Renal pelvis (tissue), 4 donors: ENCODE measurements around the gene MX1. TPM values are rescaled to one million over a fixed set of nuclear protein-coding genes. Genes with fewer than 3 reads are reported as not detected.

Source experiments
- DNase-seq: peaks from one replicate; pipeline ENCODE4 v3.0.0-alpha.2; 2013
- polyA plus RNA-seq, 3 donors: library from polyadenylated mRNA; unstranded; fragments of 120-200 nt; gene quantifications; one replicate each; pipeline ENCODE4 v1.2.1, GENCODE V29; 2013; ENCODE audit not compliant: insufficient read length in 3 of 3

The MX1 gene
- polyA plus RNA-seq, 3 donors = 8.1 to 12.0 (median 8.2) TPM

DNA sequence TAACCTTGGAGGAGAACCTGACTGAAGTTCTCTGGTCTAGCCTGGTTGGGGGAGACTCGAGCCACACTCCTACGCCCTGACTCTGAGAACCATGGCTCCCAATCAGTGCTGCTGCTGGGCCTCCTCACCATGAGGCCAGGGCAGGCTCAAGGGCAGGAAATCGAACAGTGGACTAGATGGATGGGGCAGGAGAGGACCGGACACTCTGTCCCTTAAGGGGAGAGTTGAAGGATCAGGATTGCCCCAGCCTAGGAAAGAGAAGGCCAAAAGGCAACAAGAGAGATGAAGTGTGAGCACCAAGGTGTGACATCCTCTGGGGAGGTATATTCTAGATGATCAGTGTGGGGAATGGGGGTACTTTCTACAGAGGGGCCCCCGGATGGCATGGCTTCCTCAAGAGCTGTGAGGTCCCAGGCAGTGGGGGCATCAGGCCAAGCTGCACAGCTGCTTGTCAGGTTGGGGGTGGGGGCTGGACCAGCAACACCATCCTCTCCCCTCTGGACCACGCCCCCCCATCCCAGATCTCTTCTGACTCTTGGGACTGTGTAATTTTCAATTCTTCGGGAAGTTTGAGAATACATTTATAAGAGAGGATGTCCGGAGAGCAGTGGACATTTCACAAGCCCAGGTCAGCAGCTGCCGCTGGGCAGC is 34.0 kb downstream of the MX1 start:
- DNase-seq = no peak

DNA sequence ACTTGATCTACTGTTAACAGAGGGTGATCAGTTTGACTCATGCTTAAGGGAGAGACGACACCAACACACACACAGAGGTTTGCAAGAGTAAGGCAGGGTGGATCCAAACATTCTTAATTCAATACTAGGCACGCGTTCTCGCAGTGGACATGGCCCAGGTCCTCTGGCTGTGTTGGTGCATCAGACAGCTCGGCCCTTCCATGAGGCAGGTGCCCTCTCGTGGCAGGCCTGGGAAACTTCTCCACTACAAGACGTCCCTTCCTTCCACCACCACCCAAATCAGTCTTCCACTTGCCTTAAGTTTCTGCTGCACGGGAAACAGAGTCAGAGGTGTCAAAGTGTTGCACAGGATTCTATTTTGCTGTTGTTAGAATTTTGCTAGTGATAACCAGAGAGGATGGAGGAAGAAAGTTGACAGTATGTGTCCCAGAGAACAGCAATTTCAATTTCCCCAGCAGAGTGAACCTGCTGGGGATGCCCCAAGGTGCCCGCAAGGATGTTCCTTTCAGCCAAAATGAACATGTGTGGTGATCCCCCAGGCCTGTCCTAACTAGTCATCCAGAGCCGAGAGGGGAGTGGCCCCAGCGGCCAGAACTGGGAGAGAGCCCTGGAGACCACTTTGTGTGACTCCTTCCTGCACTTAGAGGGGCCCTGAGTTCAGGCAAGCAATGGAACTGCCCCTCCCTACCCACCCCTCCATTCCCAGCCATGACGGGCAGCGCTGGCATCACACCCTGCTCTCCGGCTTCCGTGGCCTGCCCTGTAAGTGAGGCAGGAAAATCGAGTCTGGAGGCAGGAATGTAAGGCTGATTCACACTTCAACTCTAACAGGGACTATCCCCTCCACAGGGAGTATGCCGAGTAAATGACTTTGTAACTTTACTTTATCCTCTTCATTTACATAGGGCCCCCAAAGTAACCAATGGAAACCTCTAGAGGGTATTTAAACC is 34.8 kb downstream of the MX1 start:
- DNase-seq = peak; percentile 55

DNA sequence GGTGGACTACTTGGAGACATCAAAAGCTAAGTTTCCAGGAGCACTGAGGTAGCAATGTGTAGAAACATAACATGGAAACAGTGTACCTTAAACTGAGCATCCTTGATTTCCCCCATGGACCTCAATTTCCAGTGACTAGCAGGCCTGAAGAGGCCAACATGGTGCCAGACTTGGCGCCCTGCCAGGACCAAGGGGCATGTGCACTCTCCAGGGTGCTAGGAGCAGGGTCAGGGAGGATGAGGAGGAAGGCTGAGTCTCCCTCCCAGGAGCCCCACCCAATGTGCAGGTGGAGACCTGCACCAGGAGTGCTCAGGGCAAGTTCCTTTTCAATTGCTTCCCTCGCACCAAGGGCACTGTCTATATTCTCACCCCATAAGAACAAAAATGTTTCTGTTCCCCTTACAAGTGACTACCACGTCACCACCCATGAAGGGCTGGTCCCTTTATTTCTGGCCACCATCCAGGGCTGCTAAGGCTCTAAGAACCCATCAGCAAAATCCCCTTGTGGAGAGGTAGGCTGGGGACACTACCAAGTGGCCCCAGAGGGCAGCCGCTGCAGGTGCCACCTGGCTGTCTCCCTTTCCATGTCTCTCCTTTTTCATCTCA is 39.2 kb downstream of the MX1 start:
- no peak for DNase-seq

DNA sequence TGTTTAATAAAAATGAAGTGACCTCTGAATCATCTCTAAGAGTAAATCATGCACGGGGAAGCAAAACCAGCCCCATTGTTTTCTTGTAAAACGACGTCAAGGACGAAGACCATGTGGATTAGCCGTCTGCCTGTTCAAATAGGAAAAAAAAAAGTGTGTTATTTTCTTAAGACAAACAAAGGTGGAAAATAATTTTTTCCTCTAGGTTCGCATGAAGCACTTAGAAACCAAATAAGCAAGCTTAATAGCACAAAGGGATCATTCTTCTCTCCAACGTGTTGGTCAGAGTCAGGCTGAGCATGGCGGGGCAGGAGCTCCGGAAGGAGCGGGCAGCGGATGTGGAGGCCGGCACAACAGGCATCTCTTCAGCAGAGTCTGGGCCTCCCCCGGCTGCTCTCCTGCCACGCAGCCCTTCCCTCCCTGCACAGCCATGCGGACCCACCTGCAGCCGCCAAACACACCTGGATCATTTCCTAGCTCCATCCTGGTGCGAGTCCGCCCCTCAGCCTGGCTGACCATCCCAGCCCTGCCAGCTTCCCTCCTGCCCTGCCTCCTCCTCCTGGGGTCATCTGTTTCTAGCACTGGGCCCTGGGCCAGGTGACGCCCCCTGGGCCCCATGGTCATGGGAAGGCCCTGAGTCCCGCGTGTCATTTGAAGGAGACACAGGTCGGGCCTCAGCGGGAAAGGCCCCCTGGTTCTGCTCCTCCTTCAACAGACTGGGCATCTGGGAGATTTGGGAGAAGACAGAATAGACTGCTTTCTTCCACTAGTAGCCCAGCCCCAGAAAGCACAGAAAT is 40.2 kb downstream of the MX1 start:
- no peak for DNase-seq

DNA sequence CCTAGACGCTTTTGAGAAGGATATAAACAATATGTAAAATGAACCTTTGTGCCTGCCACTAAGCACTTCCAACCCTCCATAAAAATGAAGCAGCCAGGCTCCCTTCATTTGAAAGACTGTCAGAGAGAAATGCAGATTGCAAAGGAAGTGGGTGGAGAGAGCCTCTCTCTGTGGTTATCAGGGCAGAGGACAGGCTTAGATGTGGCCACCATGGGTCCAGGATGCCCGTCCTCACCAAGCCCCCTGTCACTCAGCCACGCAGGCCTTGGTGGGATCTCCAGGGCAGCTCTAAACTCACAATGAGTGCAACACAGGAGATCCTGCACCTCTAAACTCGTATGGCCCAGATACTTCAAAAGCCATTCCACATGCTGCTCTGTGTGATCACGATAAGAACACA is 44.0 kb downstream of the MX1 start:
- no peak for DNase-seq

DNA sequence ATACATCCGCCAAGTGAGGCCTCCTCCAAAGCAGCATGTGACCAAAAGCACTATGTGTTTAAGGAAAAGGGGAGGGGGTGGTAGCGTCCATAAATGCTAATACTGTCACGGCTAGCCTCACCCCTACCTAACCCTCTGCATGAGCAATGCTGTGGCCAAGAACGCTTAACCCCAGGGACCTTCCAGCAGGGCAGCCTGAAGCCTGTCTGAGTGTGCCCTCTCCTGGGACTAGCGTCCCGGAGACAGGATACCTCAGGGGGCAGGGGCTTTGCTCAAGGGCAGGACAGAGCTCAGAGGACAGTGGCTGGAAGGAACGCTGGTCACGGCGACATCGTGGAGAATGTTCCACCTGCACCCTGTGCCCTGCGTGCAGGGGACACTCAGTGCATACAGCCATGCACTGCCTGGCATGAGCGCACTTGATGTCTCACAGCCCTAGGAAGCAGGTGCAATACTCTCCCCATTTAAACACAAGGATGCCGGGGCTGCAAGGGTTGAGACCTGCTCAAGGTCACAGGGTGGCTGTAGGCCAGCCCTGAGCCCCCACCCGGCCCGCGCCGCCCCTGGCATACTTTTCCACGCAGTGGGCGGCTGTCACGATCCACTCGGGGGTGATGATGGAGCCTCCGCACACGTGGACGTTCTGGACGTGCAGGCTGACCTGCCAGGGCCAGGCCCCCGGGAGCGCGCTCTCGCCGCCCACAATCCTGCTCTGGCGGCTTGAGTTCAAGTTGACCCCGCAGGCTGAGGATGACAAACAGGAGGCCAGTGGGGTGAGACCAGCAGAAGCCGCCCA is 46.9 kb downstream of the MX1 start:
- no peak for DNase-seq

DNA sequence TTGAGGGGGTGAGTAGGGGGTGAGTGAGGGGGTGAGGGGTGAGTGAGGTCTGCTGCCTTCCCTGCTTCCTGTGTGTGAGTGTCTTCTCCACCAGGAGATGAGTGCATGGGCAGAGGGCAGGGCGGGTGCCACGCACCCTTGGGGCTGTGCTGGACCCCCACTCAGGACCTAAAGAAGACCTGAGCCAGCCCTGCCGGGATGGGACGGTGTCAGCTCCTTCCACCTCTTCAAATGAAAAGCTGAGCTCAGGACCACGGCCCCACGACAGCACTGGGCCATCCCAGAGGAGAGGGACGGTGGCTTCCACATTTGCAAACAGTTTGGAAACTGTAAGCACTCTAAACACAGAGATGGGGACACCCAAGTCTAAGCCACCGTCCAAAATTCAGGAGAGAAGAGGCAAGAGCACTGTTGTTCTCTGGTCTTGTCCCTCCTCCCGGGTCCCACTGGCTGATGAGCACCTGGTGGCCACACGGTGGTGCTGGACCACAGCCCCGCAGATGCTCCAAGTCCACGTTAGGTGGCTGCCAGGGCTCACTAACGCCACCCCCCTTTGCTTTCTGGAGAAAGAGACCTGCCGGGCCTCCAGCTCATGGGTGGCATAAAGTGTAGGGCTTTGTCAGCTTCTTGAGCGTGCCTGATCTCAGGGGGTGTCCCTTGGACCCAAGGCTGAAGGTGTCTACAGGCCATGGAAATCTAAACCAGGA is 49.8 kb downstream of the MX1 start:
- no peak for DNase-seq

DNA sequence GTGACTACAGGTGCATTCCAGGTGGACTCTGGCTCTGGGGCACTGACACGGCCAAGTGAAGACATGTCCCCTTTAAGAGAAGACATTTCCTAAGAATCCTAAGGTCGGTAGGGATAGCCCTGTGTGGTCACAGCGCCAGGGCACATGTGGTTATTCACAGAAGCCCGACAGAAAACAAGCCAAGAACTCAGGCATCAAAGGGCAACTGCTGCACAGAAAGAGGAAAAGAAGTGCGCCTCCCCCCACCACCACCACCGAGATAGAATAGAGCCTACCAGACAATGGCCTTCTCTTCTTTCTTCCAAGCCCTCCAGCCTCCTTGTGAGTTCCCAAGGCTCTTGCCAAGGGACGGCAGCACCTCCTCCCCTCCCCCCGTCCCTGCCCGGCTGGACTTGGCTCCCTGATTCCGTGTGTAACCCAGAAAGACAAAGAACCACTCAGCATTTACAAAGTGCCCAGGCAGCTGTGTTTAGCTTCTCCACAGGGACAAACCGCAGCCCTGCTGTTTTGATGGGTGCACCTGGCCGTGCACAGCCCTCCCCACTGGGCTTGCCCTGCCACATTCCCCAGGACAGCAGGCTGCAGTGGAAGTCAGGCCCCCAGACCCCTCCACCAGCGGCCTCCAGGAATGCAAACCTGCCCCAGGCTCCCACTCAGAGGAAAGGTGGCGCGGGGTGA is 51.7 kb downstream of the MX1 start:
- no peak for DNase-seq

DNA sequence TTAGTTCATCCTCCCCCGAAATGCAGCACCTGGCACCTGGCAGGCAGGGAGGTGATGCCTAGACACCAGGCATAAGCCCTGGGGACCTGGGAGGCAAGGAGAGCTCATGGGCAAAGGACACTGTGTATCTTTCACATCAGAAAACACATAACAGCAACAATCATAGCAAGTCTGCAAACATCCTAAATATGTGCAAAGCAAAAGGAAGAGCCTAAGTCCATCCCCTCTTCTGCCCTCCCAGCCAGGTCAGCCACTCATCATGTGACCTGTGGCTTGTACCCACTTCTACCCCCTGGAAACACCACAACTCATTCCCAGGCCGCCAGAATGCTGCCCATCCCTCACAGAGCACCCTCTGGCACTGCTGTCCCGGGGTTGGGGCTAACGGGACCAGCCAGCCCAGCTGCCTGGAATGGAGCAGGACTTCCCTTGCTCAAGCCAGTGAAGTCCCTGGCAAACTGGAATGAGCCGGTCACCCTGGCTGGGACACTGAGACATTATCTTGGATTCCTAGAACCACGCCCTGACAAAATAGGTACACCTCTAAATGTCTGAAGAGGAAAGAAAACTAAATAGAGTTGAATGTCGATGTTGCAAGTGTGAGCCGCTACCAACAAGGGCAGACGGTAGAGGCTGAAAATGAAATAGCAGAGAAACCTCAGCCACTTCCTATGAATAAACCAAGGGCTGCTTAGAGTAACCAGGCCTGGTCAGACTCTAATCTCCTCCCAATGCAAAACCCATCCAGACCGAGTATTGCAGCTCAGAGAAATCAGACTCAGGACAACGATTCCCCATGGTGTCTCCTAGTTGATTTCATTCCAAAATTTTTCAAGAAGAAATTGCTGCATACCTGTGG is 52.5 kb downstream of the MX1 start:
- DNase-seq = no peak

DNA sequence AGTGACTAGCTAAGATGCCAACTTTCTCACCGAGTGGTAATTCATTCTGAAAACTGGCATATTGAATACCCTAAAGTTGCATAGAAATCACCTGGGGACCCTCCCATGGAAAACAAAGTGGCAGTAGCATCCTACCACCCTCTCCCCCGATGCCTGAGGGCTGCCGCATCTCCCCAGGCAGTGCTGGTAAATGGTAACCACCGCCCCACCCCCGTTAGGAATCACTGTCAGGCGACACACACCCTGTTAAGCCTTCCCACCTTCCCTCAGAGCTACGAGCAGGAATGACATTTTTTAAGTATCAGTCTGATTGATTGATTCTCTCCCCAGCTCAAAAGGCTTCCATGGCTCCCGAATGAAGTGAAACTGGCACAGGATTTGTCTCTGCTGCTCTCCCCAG is 53.6 kb downstream of the MX1 start:
- DNase-seq = no peak

DNA sequence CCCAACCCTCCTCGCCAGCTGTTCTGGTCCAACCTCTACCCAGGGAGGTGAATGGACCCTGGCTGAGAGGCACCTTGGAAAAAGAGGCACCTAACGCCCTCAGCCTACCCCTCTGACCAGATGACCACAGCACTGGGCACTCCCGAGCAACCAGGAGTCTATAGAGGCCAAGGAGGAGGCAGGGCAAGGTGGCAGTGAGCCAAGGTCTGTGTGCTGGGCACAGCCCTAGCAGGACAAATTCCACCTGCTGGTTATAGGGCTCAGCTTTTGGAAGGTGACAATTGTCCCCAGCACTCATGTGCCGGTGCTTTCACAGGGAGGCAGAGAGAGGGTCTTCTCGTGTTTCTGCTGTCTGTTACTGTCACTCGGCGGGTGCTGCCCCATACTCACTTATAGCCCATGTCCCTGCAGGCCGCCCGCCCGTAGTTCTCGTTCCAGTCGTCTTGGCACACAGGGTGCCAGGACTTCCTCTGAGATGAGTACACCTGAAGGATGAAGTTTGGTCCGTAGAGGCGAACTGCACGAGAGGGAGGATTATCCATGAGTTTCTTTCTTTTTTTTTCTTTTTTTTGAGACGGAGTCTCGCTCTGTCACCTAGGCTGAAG is 54.1 kb downstream of the MX1 start:
- no peak for DNase-seq

DNA sequence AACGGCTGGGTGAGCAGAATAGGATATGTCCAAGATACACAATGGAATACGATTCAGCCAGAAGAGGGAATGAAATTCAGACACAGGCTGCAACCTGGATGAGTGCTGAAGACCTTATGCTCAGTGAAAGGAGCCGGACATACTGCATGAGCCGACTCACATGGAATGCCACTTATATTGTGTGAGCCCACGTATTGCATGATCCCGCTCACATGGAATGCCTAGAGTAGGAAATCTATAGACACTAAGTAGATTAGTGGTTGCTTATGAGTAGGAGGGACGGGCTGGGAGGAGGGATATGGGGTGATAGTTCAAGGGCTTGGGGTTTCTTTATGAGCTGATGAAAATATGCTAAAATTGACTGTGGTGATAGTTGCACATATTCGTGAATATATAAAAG is 55.2 kb downstream of the MX1 start:
- no peak for DNase-seq

DNA sequence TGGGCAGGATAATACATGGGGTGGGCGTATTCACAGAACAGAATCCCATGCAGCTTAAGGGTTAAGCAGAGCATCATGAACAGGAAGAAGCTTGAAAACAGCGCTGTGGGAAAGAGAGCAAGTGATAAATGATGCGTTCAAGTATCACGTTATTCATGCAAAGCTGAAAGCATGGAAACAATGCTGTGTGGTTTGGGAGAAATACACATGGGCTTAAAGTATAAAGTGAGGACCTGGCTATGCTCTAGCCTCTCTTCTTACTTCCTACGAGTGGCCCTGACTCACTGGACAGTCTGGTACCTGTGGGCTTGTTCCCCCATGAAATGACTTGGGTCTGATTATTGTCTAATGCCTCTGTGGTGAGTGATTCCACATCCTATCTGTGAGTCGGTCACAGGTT is 56.3 kb downstream of the MX1 start:
- DNase-seq = no peak

DNA sequence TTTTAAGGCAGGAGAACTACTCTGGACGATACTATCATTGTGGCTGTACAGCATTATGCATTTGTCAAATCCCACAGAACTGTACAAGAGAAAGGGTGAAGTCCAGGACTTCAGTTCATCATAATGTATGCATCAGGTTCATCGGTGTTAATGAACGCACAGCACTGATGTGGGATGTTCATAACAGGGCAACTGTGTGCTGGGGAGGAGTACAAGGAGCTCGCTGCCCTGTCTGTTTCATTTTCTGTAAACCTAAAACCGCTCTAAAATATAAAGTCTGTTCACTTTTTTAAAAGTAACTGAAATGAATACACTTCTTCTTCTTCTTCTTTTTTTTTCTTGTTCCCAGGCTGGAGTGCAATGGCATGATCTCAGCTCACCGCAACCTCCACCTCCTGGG is 56.9 kb downstream of the MX1 start:
- DNase-seq = no peak

DNA sequence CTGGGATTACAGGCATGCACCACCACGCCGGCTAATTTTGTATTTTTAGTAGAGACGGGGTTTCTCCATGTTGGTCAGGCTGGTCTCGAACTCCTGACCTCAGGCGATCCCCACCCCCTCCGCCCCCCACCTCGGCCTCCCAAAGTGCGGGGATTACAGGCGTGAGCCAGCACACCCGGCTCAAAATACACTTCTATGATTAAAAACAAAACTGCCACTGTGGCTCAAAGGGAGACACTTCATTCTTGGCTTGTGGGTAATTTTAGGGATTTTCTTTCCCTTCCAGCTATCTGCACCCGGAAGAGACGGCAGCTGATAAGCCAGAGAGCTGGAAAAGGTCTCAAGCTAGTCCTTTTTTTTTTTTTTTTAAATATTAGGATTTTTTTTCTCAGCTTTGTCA is 57.4 kb downstream of the MX1 start:
- no peak for DNase-seq

DNA sequence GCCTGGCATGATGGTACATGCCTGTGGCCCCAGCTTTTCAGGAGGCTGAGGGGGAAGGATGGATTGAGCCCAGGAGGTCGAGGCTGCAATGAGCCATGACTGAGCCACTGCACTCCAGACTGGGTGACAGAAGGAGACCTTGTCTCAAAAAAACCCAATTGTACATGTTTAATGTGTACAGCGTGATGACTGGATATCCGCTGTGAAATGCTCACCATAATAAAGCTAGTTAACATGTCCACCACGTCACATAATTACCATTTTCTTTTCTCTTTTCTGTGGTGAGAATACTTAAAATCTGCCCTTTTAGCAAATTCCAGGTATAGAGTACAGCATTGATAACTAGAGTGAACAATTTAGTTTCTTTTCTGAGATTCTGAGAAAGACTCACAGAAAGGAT is 57.9 kb downstream of the MX1 start:
- no peak for DNase-seq

DNA sequence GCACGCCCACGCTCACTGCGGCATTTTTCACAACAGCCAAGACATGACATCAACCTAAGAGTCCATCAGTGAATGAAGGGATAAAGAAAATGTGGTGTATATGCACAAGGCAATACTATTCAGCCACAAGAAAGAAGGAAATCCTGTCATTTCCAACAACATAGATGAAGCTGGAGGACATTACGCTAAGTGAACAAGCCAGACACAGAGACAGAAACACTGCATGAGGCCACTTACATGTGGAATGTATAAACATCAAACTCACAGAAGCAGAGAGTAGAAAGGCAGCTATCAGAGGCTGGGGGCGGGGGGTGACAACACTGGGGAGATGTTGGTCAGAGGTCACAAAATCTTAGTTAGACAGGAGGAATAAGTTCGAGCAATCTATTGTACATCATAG is 61.0 kb downstream of the MX1 start:
- DNase-seq = no peak

DNA sequence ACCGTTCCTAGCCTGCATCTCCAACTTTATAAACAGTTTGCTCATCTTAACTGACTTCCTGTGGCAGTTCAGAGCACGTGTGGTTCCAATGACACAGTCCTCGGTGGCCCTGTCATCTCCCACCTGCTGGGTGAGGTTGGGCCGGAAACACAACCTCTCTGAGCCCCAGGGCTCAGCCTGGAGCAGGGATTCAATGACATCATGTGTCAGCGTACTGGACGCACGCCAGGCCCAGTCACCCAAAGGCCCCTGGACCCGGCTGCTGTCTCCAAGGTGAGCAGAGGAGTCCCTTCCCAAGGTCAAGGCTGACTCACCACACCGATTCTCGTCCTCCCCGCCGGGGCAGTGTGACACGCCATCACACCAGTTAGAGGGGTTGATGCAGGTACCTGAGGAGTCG is 62.0 kb downstream of the MX1 start:
- DNase-seq = no peak

DNA sequence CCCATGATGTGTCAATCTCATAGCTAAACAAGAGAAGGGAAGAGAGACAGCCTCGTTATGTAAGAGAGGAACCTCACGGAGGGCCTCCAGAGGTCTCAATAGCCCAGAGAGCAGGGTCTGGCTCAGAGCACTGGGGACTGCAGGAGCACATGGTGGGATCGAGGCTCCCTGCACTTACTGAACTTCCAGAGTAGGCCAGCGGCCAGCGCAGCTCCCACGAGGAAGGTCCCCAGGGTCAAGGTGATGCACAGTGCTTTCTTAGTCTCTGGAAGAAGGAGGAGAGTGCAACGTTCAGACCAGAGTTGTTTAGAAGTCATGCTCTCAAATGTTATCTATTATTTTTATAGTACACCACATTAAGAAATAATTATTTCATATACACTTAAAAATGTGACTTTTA is 63.3 kb downstream of the MX1 start:
- DNase-seq = no peak
